H9 (cell line): Measurements from ENCODE around the gene TTC7B. TPM values are rescaled to one million over a fixed set of nuclear protein-coding genes. Genes with fewer than 3 reads are reported as not detected.

Source experiments
- DNase-seq: peaks from one replicate; pipeline ENCODE4 v3.0.0-alpha.2; 2017
- H2AFZ ChIP-seq: one replicate; pipeline ENCODE4 v1.6.1; 2013; ENCODE audit warnings: mild to moderate bottlenecking, low read length, control low read depth, moderate library complexity
- H2AK5ac ChIP-seq: 2 replicates; pipeline ENCODE4 v1.6.1; 2013; ENCODE audit warnings: low read length, control low read depth, mixed read lengths; ENCODE audit not compliant: insufficient read length
- H2BK120ac ChIP-seq: one replicate; pipeline ENCODE4 v1.6.1; 2013; ENCODE audit warnings: low read depth, mild to moderate bottlenecking, low read length, control low read depth, inconsistent platforms; ENCODE audit not compliant: poor library complexity, severe bottlenecking
- H2BK12ac ChIP-seq: 2 replicates; pipeline ENCODE4 v1.6.1; 2013; ENCODE audit warnings: low read length, control low read depth, mixed read lengths, low read depth; ENCODE audit not compliant: insufficient read length
- H2BK15ac ChIP-seq: 2 replicates; pipeline ENCODE4 v1.6.1; 2013; ENCODE audit warnings: low read depth, low read length, control low read depth
- H2BK20ac ChIP-seq: one replicate; pipeline ENCODE4 v1.6.1; 2013; ENCODE audit warnings: low read depth, mild to moderate bottlenecking, low read length, control low read depth, inconsistent platforms; ENCODE audit not compliant: poor library complexity, severe bottlenecking
- H2BK5ac ChIP-seq: 2 replicates; pipeline ENCODE4 v1.6.1; 2013; ENCODE audit warnings: low read length, control low read depth, mixed read lengths; ENCODE audit not compliant: insufficient read length
- H3K14ac ChIP-seq: 2 replicates; pipeline ENCODE4 v1.6.1; 2013; ENCODE audit warnings: low read length, control low read depth; ENCODE audit not compliant: insufficient read depth
- H3K18ac ChIP-seq: 2 replicates; pipeline ENCODE4 v1.6.1; 2013; ENCODE audit warnings: low read depth, mild to moderate bottlenecking, mixed read lengths, low read length, control low read depth; ENCODE audit not compliant: insufficient read length
- H3K23ac ChIP-seq: 2 replicates; pipeline ENCODE4 v1.6.1; 2013; ENCODE audit warnings: low read length, control low read depth, mixed read lengths, low read depth; ENCODE audit not compliant: insufficient read length
- H3K23me2 ChIP-seq: 2 replicates; pipeline ENCODE4 v1.6.1; 2013; ENCODE audit warnings: low read depth, mild to moderate bottlenecking, mixed read lengths, low read length, control low read depth; ENCODE audit not compliant: insufficient read length, poor library complexity, severe bottlenecking
- H3K27ac ChIP-seq: 2 replicates; pipeline ENCODE4 v1.5.1; 2013; ENCODE audit warnings: low read length, control low read depth, mixed read lengths, low read depth; ENCODE audit not compliant: insufficient read length
- H3K27me3 ChIP-seq: 2 replicates; pipeline ENCODE4 v1.6.1; 2013; ENCODE audit warnings: low read length, control low read depth, inconsistent platforms; ENCODE audit not compliant: insufficient read depth
- H3K4ac ChIP-seq: 2 replicates; pipeline ENCODE4 v1.6.1; 2013; ENCODE audit warnings: low read depth, mild to moderate bottlenecking, control low read depth, inconsistent platforms, low read length, moderate library complexity
- H3K4me1 ChIP-seq: 2 replicates; pipeline ENCODE4 v1.6.1; 2013; ENCODE audit warnings: low read length, control low read depth, inconsistent platforms; ENCODE audit not compliant: insufficient read depth
- H3K4me2 ChIP-seq: 2 replicates; pipeline ENCODE4 v1.6.1; 2013; ENCODE audit warnings: low read length, control low read depth, mixed read lengths; ENCODE audit not compliant: insufficient read length, insufficient read depth
- H3K56ac ChIP-seq: 2 replicates; pipeline ENCODE4 v1.6.1; 2013; ENCODE audit warnings: low read depth, mild to moderate bottlenecking, mixed read lengths, low read length, control low read depth; ENCODE audit not compliant: insufficient read length
- H3K79me1 ChIP-seq: 2 replicates; pipeline ENCODE4 v1.6.1; 2013; ENCODE audit warnings: low read depth, mild to moderate bottlenecking, moderate library complexity, low read length, control low read depth, inconsistent platforms; ENCODE audit not compliant: insufficient read depth, poor library complexity, severe bottlenecking
- H3K79me2 ChIP-seq: 2 replicates; pipeline ENCODE4 v1.6.1; 2013; ENCODE audit warnings: low read length, control low read depth, inconsistent platforms; ENCODE audit not compliant: insufficient read depth
- H3K9ac ChIP-seq: 2 replicates; pipeline ENCODE4 v1.6.1; 2013; ENCODE audit warnings: low read length, control low read depth, mixed read lengths; ENCODE audit not compliant: insufficient read length; ENCODE audit errors: extremely low read depth
- H3K9me3 ChIP-seq: one replicate; pipeline ENCODE4 v1.6.1; 2013; ENCODE audit warnings: low read depth, low read length, inconsistent platforms; ENCODE audit not compliant: control insufficient read depth
- H3T11ph ChIP-seq: one replicate; pipeline ENCODE4 v1.6.1; 2013; ENCODE audit warnings: mild to moderate bottlenecking, low read length, control low read depth, inconsistent platforms
- H4K20me1 ChIP-seq: one replicate; pipeline ENCODE4 v1.6.1; 2013; ENCODE audit not compliant: control insufficient read depth, insufficient read length, insufficient read depth
- H4K5ac ChIP-seq: 2 replicates; pipeline ENCODE4 v1.6.1; 2013; ENCODE audit warnings: low read depth, mild to moderate bottlenecking, mixed read lengths, low read length, control low read depth; ENCODE audit not compliant: insufficient read length
- H4K8ac ChIP-seq: replicated peaks from 2 replicates; pipeline ENCODE4 v1.6.1; 2013; ENCODE audit warnings: low read length, control low read depth, mixed read lengths, low read depth; ENCODE audit not compliant: insufficient read length
- H4K91ac ChIP-seq: 2 replicates; pipeline ENCODE4 v1.6.1; 2013; ENCODE audit warnings: low read depth, mild to moderate bottlenecking, moderate library complexity, mixed read lengths, low read length, control low read depth; ENCODE audit not compliant: insufficient read length
- H3K27ac Mint-ChIP-seq, 3 experiments: 2 replicates in 2 of 3; 3 replicates in 1 of 3; pipeline ENCODE4 v1.8.0; 2020 to 2021; ENCODE audit warnings: mixed read lengths in 3 of 3, mild to moderate bottlenecking in 1 of 3, moderate library complexity in 1 of 3
- H3K27me3 Mint-ChIP-seq: 2 replicates; pipeline ENCODE4 v1.8.0; 2021; ENCODE audit warnings: low read depth, mild to moderate bottlenecking, moderate library complexity, mixed read lengths
- H3K36me3 Mint-ChIP-seq, 3 experiments: 2 replicates in 2 of 3; 3 replicates in 1 of 3; pipeline ENCODE4 v1.8.0; 2020 to 2021; ENCODE audit warnings: low read depth in 3 of 3, mixed read lengths in 3 of 3; ENCODE audit not compliant: insufficient read depth in 1 of 3
- H3K4me1 Mint-ChIP-seq, 2 experiments: 2 replicates each; pipeline ENCODE4 v1.8.0; 2020; ENCODE audit warnings: mixed read lengths in 2 of 2
- H3K4me3 Mint-ChIP-seq, 2 experiments: 2 replicates in 1 of 2; 3 replicates in 1 of 2; pipeline ENCODE4 v1.8.0; 2020 to 2021; ENCODE audit warnings: mild to moderate bottlenecking in 2 of 2, mixed read lengths in 2 of 2, moderate library complexity in 1 of 2
- H3K9me3 Mint-ChIP-seq, 2 experiments: 2 replicates in 1 of 2; 3 replicates in 1 of 2; pipeline ENCODE4 v1.8.0; 2020; ENCODE audit warnings: mild to moderate bottlenecking in 2 of 2, mixed read lengths in 2 of 2, moderate library complexity in 1 of 2
- WGBS: extraction: QIAGEN DNeasy Blood & Tissue Kit; methylation state at CpG from one replicate; pipeline ENCODE4 v1.1.7; 2013; ENCODE audit warnings: missing lambda C conversion rate, low lambda C conversion rate, mixed read lengths; ENCODE audit not compliant: insufficient read length; ENCODE audit errors: extremely low coverage; 5-methylcytosine and 5-hydroxymethylcytosine counted together
- total RNA-seq: library from RNA; stranded (reverse); gene quantifications from 2 replicates; pipeline ENCODE4 v1.2.1, GENCODE V29; 2021
- TF ChIP-seq, protein P1 (sequence below): fragments of 200-600 bp; sonication (generic); conservative IDR thresholded peaks from 3 replicates; pipeline ENCODE4 v1.8.0; 2021; ENCODE audit warnings: antibody characterized with exemption, mild to moderate bottlenecking

The TTC7B gene
- total RNA-seq, 1 experiment from 2014 or later, result 33.7 TPM

DNA sequence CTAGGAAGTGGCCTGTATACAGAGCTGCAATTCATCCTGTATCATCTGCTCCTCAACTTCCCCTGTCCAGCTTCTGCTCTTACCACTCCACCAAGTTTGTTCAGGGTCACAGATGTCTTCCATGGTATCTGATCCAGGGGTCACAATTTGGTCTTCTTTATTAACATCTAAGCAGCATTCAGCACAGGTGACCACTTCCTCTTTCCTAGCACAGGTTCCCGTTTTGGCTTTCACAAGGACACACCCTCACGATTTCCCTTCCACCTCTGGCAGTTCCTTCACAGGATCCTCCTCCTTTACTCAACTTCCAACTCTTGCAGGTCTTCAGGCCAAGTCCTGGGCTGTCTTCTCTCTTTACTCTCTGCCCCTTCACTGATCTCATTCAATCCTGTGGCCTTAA lies 93.6 kb downstream of the TTC7B start:
- no peak overlapping the region for H3K27ac ChIP-seq
- Mint-ChIP-seq H3K4me1 (peaks cover 22% of the 10 kb centered on the region in 2 experiments), H3K4me3 (no peak overlapping the region), H3K27ac (no peak overlapping the region), H3K36me3 (no peaks in the 10 kb centered on the region), H3K9me3 (no peaks in the 10 kb centered on the region), H3K27me3 (no peaks in the 10 kb centered on the region)
- H3K4ac ChIP-seq, result no peak overlapping the region
- no peaks in the 10 kb centered on the region for H3K79me2 ChIP-seq
- no peak overlapping the region for H2BK15ac ChIP-seq
- no peak overlapping the region for H3K4me2 ChIP-seq
- no peak overlapping the region for H3K23ac ChIP-seq
- no peaks in the 10 kb centered on the region for H3K9me3 ChIP-seq
- H2BK5ac ChIP-seq, result no peak overlapping the region
- TF ChIP-seq, protein P1, sequence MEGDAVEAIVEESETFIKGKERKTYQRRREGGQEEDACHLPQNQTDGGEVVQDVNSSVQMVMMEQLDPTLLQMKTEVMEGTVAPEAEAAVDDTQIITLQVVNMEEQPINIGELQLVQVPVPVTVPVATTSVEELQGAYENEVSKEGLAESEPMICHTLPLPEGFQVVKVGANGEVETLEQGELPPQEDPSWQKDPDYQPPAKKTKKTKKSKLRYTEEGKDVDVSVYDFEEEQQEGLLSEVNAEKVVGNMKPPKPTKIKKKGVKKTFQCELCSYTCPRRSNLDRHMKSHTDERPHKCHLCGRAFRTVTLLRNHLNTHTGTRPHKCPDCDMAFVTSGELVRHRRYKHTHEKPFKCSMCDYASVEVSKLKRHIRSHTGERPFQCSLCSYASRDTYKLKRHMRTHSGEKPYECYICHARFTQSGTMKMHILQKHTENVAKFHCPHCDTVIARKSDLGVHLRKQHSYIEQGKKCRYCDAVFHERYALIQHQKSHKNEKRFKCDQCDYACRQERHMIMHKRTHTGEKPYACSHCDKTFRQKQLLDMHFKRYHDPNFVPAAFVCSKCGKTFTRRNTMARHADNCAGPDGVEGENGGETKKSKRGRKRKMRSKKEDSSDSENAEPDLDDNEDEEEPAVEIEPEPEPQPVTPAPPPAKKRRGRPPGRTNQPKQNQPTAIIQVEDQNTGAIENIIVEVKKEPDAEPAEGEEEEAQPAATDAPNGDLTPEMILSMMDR, result no peak
- no peak overlapping the region for H4K5ac ChIP-seq
- H4K8ac ChIP-seq, result no peak overlapping the region
- H2BK12ac ChIP-seq, result no peak overlapping the region
- no peaks in the 10 kb centered on the region for H3K27me3 ChIP-seq
- H3K14ac ChIP-seq, result no peak overlapping the region
- WGBS, result no CpG with 5 or more reads among the region's 2 CpGs
- H3K18ac ChIP-seq, result no peak overlapping the region
- H3K79me1 ChIP-seq, result no peaks in the 10 kb centered on the region
- H2AFZ ChIP-seq, result no peak overlapping the region
- H3K4me1 ChIP-seq, result peaks cover 2% of the 10 kb centered on the region; the same call in 1 of the 2 replicates
- no peak overlapping the region for H3K56ac ChIP-seq
- no peaks in the 10 kb centered on the region for H3K23me2 ChIP-seq
- H2AK5ac ChIP-seq, result no peak overlapping the region
- H3K9ac ChIP-seq, result no peak overlapping the region
- H3T11ph ChIP-seq, result no peak overlapping the region
- H4K20me1 ChIP-seq, result no peaks in the 10 kb centered on the region
- H4K91ac ChIP-seq, result no peak overlapping the region
- DNase-seq, result no peak
- H2BK120ac ChIP-seq, result no peak overlapping the region
- no peak overlapping the region for H2BK20ac ChIP-seq
